ENCODE measurements around the gene PDIA3.

- no peak for TF ChIP-seq CTCF (IDR thresholded peaks at IDR 0.05; ENCODE audit: insufficient read depth, low read depth, low read length)
- TF ChIP-seq EZH2 (IDR thresholded peaks at IDR 0.05; ENCODE audit: insufficient read depth, low read length), result no peak
Observed at GRCh38 chr15:43800286-43801141, 54.3 kb downstream of the PDIA3 start, which contains the start of gene HYPK.
